HepG2 (cell line): Measurements from ENCODE around the gene GIPC3. TPM values are rescaled to one million over a fixed set of nuclear protein-coding genes. Genes with fewer than 3 reads are reported as not detected.
A peak's percentile ranks its signal among the peaks of the same experiment; 100 is the strongest.

Experiments used
- ATAC-seq: fragments of 200-7000 bp; cut with Tn5 transposase; 3 replicates; pipeline ENCODE4 v1.9.1; 2020; ENCODE audit warnings: mild to moderate bottlenecking, moderate library complexity
- BruUV-seq: library from RNA; stranded (reverse); fragments of 400-500 nt; replicated peaks from 2 replicates; lab custom pipeline; 2021; lab: Mats Ljungman, UMichigan
- CTCF ChIA-PET: fragments of 300-600 bp; formaldehyde crosslinking; extraction: SDS; loops from one replicate; lab custom pipeline; 2021; ENCODE audit warnings: low total read pairs, inconsistent platforms, low intra/inter-chr PET ratio; lab: Yijun Ruan, JAX
- POLR2A ChIA-PET: fragments of 350-600 bp; sonication (Branson Sonifier 250); formaldehyde crosslinking; loops from one replicate; lab custom pipeline; 2020; ENCODE audit warnings: antibody characterized with exemption, inconsistent platforms; lab: Yijun Ruan, JAX
- DNase-seq: peaks from one replicate; pipeline ENCODE4 v3.0.0-alpha.2; 2015; ENCODE audit warnings: low spot score
- FAIRE-seq: peaks from 3 replicates; lab custom pipeline; 2011; peaks lifted over from hg19 to GRCh38; lab: Jason Lieb, UNC
- H2AFZ ChIP-seq: one replicate; pipeline ENCODE4 v1.6.1; 2011; ENCODE audit warnings: low read length, inconsistent platforms
- H3K27ac ChIP-seq: fragments of 300-600 bp; 3 replicates; pipeline ENCODE4 v1.8.0; 2011; ENCODE audit warnings: mixed run types, mild to moderate bottlenecking, mixed read lengths, low read length, inconsistent platforms; ENCODE audit not compliant: insufficient read depth; ENCODE audit errors: extremely low read length
- H3K27me3 ChIP-seq, 2 experiments: fragments of 200-600 bp in 1 of 2; 2 replicates in 1 of 2; 3 replicates in 1 of 2; pipeline versions ENCODE4 v1.6.0 to v1.8.0; 2011; ENCODE audit warnings: low read length in 2 of 2, mild to moderate bottlenecking in 2 of 2, moderate library complexity in 2 of 2, inconsistent platforms in 1 of 2; ENCODE audit not compliant: insufficient read depth in 2 of 2, control insufficient read depth in 1 of 2
- H3K36me3 ChIP-seq, 2 experiments: fragments of 200-600 bp in 1 of 2; replicated peaks in 1 of 2; 2 replicates in 1 of 2; 3 replicates in 1 of 2; pipeline versions ENCODE4 v1.5.1 to v1.8.0; 2011; ENCODE audit warnings: low read length in 2 of 2, inconsistent platforms in 1 of 2; ENCODE audit not compliant: insufficient read depth in 2 of 2, control insufficient read depth in 1 of 2
- H3K4me1 ChIP-seq: 2 replicates; pipeline ENCODE4 v1.5.1; 2012; ENCODE audit warnings: low read length, inconsistent platforms; ENCODE audit not compliant: insufficient read depth
- H3K4me2 ChIP-seq: 2 replicates; pipeline ENCODE4 v1.6.0; 2011; ENCODE audit warnings: low read depth, low read length, inconsistent platforms
- H3K4me3 ChIP-seq, 3 experiments: fragments of 200-600 bp in 1 of 3; sonication (generic), shearing (Covaris generic) in 1 of 3; replicated peaks in 1 of 3; 2 replicates each; pipeline ENCODE4 v1.5.1; 2011 to 2016; ENCODE audit warnings: low read length in 3 of 3, inconsistent platforms in 2 of 3, low read depth in 2 of 3, mild to moderate bottlenecking in 2 of 3, control low read depth in 1 of 3, mixed read lengths in 1 of 3; ENCODE audit not compliant: insufficient read depth in 1 of 3
- H3K79me2 ChIP-seq: one replicate; pipeline ENCODE4 v1.6.1; 2011; ENCODE audit warnings: low read length, inconsistent platforms; ENCODE audit not compliant: insufficient read depth
- H3K9ac ChIP-seq: 2 replicates; pipeline ENCODE4 v1.6.0; 2011; ENCODE audit warnings: mild to moderate bottlenecking, low read depth, low read length, inconsistent platforms; ENCODE audit not compliant: insufficient read depth
- H3K9me3 ChIP-seq: 2 replicates; pipeline ENCODE4 v1.5.1; 2012; ENCODE audit warnings: mild to moderate bottlenecking, low read length
- H4K20me1 ChIP-seq: 2 replicates; pipeline ENCODE4 v1.6.0; 2011; ENCODE audit warnings: inconsistent platforms, mild to moderate bottlenecking, low read length, moderate library complexity; ENCODE audit not compliant: insufficient read depth
- FOXO1 ChIP-seq: sonication (generic); formaldehyde crosslinking; IDR thresholded peaks from 2 replicates; pipeline ENCODE4 v1.4.0; 2020; ENCODE audit warnings: missing genetic modification reagents
- MED8 ChIP-seq: sonication (generic); formaldehyde crosslinking; IDR thresholded peaks from 2 replicates; pipeline ENCODE4 v1.8.1; 2023; ENCODE audit warnings: mild to moderate bottlenecking, missing genetic modification reagents; ENCODE audit not compliant: insufficient replicate concordance
- MYC ChIP-seq: sonication (generic); formaldehyde crosslinking; IDR thresholded peaks from 2 replicates; pipeline ENCODE4 v1.9.0; 2021; ENCODE audit warnings: missing genetic modification reagents, borderline replicate concordance
- WGBS: methylation state at CpG from one replicate; pipeline ENCODE4 v1.1.6; 2017; ENCODE audit warnings: low lambda C conversion rate; 5-methylcytosine and 5-hydroxymethylcytosine counted together
- in situ Hi-C: cut with HindIII; loops from 2 replicates; pipeline ENCODE4 v1.10.0; 2017; ENCODE audit warnings: low pct_unique_long_range_greater_than_20kb; ENCODE audit not compliant: extremely low pct_ligation_motif_present
- intact Hi-C: fragments of 100-400 bp; cut with micrococcal nuclease; formaldehyde crosslinking; loops from one replicate; pipeline ENCODE4 v1.10.0; 2022; ENCODE audit not compliant: unreplicated experiment
- polyA plus RNA-seq, 8 experiments: library from polyadenylated mRNA; depleted of rRNA in 3 of 8; stranded (reverse) in 7 of 8; unstranded in 1 of 8; fragments of >200 nt; fragmentation: Illumina TruSeq in 4 of 8; extraction: Trizol in 4 of 8; gene quantifications; 2 replicates each; pipeline versions ENCODE4 v1.2.1 to v1.2.3, GENCODE V29; 2011 to 2016; ENCODE audit warnings: low read depth in 4 of 8, missing spikeins in 1 of 8, mixed read lengths in 1 of 8; ENCODE audit not compliant: insufficient read depth in 1 of 8
- total RNA-seq, 5 experiments: library from RNA; depleted of rRNA; stranded (reverse); fragments of >200 nt; fragmentation: Illumina TruSeq; extraction: Trizol; gene quantifications; 2 replicates each; pipeline ENCODE4 v1.2.3, GENCODE V29; 2016; ENCODE audit warnings: low read depth in 1 of 5
- TF ChIP-seq, protein P1 (sequence below): sonication (generic); formaldehyde crosslinking; IDR thresholded peaks from 2 replicates; pipeline ENCODE4 v1.4.0; 2020; ENCODE audit warnings: missing genetic modification reagents, borderline replicate concordance
- TF ChIP-seq, protein P2 (sequence below): sonication (generic); formaldehyde crosslinking; IDR thresholded peaks from 2 replicates; pipeline ENCODE4 v1.9.0; 2022; ENCODE audit warnings: missing genetic modification reagents, mild to moderate bottlenecking, borderline replicate concordance

GIPC3 gene
- total and polyA plus RNA-seq, 2 of the 13 experiments (the other 11 are each of a cell fraction or from before 2014, with no cell fraction given) = 0.05 TPM; not detected in 1

DNA sequence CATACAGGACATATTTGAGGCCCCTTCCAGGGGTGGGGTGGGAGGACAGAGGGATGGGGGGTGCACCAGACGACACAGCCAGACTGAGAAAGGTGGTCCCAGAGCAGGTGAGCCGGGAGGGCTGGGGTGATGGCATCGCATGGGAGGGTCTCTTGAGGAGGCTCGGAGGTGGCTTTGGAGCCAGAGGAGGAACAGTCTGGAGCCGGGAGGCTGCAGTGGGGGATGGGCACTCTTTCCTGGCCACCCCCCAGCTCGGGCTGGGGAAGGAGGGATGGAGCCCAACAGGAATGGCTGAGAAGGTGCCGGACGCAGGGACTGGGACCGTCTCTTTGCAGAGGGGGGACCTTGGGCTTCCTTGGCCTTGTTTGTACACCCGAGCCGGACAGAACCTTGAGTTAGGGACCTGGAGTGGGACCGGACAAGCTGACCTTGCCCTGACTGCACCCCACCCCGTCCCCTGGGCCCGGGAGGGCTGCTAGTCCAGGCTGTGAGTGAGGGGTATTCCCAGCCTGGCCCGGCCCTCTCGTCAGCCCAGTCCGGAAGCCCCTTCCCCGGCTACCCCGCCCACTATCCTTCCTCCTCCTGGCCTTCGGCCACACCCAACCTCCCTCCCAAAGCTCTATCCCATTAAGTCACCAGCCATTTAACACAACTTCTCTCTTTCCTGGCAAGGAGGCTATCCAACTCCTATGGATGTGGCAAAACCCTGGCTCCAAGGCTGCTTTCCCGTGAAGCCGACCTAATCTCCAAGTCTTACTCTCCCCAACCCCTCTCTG is 22.2 kb downstream of the GIPC3 start:
- peak overlapping the region; percentile 77 for H3K4me2 ChIP-seq
- H3K4me1 ChIP-seq = peaks cover 48% of the 10 kb centered on the region
- 17% methylated on average over 13 of the region's 22 CpGs for WGBS
- H3K27me3 ChIP-seq = peaks cover 0 to 29% of the 10 kb centered on the region in 2 experiments; a peak in 2 of 5 replicates
- no TSS peak for BruUV-seq
- no peak for DNase-seq
- in situ Hi-C loops = no loop called here
- peaks cover 3 to 13% of the 10 kb centered on the region in 2 experiments; a peak in 2 of 5 replicates for H3K36me3 ChIP-seq
- peak overlapping the region; percentile 37 to 59 (median 49); a peak in 5 of 6 replicates for H3K4me3 ChIP-seq
- TF ChIP-seq MED8 (CRISPR knock-in tag) (no peak), FOXO1 (CRISPR knock-in tag) (no peak), MYC (CRISPR knock-in tag) (no peak)
- TF ChIP-seq, protein P1, sequence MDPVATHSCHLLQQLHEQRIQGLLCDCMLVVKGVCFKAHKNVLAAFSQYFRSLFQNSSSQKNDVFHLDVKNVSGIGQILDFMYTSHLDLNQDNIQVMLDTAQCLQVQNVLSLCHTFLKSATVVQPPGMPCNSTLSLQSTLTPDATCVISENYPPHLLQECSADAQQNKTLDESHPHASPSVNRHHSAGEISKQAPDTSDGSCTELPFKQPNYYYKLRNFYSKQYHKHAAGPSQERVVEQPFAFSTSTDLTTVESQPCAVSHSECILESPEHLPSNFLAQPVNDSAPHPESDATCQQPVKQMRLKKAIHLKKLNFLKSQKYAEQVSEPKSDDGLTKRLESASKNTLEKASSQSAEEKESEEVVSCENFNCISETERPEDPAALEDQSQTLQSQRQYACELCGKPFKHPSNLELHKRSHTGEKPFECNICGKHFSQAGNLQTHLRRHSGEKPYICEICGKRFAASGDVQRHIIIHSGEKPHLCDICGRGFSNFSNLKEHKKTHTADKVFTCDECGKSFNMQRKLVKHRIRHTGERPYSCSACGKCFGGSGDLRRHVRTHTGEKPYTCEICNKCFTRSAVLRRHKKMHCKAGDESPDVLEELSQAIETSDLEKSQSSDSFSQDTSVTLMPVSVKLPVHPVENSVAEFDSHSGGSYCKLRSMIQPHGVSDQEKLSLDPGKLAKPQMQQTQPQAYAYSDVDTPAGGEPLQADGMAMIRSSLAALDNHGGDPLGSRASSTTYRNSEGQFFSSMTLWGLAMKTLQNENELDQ (CRISPR knock-in tag) = no peak
- TF ChIP-seq, protein P2, sequence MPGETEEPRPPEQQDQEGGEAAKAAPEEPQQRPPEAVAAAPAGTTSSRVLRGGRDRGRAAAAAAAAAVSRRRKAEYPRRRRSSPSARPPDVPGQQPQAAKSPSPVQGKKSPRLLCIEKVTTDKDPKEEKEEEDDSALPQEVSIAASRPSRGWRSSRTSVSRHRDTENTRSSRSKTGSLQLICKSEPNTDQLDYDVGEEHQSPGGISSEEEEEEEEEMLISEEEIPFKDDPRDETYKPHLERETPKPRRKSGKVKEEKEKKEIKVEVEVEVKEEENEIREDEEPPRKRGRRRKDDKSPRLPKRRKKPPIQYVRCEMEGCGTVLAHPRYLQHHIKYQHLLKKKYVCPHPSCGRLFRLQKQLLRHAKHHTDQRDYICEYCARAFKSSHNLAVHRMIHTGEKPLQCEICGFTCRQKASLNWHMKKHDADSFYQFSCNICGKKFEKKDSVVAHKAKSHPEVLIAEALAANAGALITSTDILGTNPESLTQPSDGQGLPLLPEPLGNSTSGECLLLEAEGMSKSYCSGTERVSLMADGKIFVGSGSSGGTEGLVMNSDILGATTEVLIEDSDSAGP (CRISPR knock-in tag) = peak; percentile 26; the same call in 1 of the 2 replicates
- no peaks in the 10 kb centered on the region for H3K9me3 ChIP-seq
- peak overlapping the region; percentile 29; the same call in 1 of the 2 replicates for H3K9ac ChIP-seq
- ChIA-PET POLR2A (interaction anchor here (0.9 kb wide), 1 partner anchor 20 kb away, joined by 3 read pairs; no protein-coding TSS in a partner anchor), CTCF (no interaction called here)
- no peaks in the 10 kb centered on the region for H3K79me2 ChIP-seq
- H3K27ac ChIP-seq = no peak overlapping the region
- H4K20me1 ChIP-seq = no peaks in the 10 kb centered on the region
- intact Hi-C loops = no loop called here
- ATAC-seq = no peak
- no peak for FAIRE-seq
- no peak overlapping the region for H2AFZ ChIP-seq
